Muscle of arm (tissue), 12 donors: Measurements from ENCODE around the gene SHLD1. TPM values are rescaled to one million over a fixed set of nuclear protein-coding genes. Genes with fewer than 3 reads are reported as not detected.

ENCODE experiments used
- DNase-seq: peaks from one replicate; pipeline ENCODE4 v3.0.0-alpha.2; 2013
- polyA plus RNA-seq, 12 donors: library from polyadenylated mRNA; unstranded; fragments of 120-200 nt; gene quantifications; one replicate each; pipeline ENCODE4 v1.2.1, GENCODE V29; 2013; ENCODE audit not compliant: insufficient read length in 12 of 12

Gene SHLD1
- polyA plus RNA-seq, 12 donors: 3.2 to 21.2 (median 7.0) TPM; not detected in 1

DNA sequence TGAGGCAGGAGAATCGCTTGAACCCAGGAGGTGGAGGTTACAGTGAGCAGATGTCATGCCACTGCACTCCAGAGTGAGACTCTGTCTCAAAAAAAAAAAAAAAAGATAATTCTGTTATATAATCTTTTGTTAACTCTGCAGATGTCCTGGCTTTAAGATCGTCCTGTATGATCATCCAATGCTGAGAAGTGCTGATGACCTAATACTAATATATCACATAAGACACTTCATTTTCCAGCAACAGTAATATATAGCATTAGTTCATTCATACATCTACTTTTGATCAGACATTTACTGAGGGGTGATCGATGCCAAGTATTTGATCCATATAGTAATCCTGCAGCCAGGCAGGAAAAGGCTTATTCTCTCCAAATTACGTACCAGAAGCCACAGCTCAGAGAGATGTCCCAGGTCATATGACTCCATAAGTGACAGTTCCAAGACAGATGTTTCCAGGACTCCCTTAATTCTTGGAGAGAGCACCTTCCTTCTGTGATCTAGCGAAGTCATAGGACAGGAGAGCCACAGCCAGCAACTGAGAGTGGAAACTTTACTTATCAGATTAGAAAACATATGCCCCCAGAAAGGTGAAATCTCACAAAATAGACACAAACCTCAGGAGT lies 60.7 kb downstream of the SHLD1 start:
- DNase-seq: no peak

DNA sequence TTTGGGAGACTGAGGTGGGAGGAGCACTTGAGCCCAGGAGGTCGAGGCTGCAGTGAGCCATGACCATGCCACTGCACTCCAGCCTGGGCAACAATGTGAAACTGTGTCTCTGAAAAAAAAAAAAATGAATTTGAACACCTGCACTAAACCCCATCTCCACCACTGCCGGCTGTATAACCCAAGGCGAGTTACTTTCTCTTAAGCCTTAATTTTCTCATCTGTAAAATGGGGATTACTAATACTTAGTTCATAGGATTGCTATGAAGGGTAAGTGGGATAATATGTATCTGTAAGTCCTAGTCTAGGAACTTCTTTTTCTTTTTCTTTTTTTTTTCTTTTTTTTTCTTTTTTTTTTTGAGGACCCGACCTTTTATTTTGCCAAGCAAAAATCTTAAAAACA lies 61.5 kb downstream of the SHLD1 start:
- DNase-seq: no peak

DNA sequence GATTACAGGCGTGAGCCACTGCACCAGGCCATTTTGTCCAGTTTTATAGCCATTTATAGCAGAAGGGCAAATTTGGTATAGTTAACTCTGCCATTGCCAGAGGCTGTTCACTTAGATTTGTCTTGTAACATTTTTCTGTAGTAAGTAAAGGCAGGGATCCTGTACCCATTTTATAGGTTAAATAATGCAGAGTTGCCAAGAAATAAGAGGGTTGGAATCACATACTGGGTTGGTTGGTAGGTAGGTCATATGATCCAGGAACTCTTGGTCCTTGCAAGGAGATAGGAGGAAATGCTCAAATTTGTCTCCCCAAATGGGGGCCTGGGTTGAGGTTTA lies 68.1 kb downstream of the SHLD1 start:
- DNase-seq: no peak

DNA sequence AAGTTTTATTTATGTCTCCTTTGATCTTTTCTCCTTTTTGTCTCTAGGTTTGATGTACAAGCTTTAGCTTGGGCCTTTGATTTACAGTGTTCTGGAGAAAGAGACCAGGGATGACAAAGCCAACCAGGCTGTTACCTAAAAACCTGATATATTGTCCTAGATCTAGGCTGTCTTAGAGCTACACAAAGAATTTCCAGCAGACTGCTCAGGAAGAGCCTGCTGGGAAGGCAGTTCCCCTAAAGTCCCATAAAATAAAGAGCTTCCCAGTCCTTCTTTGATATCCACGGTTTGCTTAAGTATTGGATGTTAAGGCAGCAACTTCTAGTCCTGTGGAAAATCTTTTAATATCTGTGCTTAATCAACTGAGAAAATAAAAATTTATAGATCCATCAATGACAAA lies 70.5 kb downstream of the SHLD1 start:
- no peak for DNase-seq

DNA sequence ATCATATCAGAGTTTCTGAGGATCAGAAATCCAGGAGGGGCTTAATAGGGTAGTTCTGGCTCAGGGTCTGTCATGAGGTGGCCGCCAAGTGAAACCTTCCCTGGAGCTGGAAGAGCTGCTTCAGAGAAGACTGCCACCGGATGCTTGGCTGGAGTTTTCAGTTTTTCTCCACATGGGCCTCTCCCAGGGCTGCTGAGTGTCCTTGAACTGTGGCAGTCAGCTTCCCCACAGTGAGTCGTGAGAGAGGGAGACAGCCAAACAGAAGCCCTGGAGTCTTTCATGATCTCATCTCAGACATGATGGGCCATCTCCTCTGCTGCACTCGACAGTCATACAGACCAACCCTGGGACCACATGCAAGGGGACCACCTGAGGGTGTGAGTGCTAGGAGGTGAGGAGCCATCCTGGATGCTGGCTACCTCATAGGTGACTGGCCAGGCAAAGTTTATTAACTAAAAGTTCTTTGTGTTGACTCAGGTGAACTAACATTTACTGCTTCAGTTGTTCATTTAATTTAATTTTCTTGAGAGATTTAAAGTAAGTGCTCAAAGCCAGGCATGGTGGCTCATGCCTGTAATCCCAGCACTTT lies 71.5 kb downstream of the SHLD1 start:
- no peak for DNase-seq

DNA sequence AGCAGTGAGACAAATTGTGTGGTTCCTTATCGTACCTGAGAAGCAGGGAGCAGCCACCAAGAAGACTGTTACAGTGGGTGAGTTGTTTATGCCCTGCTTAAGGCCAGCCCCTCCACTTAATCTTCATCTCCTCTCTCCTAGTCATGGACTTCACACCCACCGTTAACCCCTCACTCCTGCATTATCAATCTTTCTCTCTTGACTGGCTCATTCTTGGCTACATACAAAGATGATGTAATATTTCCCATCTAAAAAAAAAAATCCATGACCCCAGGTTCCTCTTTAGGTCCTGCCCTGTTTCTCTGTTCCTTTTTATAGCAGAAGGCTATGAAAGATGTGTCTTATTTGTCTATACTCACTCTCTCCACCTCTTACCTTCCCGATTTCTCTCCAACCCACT lies 72.4 kb downstream of the SHLD1 start:
- no peak for DNase-seq

DNA sequence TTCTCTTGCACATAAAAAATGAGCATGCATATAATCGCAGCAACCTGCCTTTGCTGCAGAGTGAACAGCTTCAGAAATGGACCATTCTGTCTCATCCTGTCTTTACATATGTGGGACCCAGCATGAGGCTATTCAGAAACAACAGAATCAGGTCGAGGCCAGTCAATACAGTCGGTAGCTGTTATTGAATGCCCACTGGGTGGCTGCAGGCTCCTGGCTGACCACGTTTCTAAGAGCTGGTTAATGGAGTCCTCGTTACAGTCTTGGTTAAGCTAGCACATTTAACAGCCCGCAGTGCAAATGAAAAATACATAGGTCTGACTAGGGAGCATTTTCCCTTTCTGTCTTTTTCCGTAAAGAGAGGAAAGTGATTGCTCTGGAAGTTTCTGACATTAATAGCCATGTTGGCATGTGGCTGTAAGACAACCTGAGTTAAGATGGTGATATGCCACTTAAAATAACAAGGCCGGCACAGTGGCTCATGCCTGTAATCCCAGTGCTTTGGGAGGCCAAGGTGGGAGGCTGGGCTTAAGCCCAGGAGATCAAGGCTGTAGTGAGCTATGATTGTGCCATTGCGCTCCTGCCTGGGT lies 75.0 kb downstream of the SHLD1 start:
- DNase-seq: no peak

DNA sequence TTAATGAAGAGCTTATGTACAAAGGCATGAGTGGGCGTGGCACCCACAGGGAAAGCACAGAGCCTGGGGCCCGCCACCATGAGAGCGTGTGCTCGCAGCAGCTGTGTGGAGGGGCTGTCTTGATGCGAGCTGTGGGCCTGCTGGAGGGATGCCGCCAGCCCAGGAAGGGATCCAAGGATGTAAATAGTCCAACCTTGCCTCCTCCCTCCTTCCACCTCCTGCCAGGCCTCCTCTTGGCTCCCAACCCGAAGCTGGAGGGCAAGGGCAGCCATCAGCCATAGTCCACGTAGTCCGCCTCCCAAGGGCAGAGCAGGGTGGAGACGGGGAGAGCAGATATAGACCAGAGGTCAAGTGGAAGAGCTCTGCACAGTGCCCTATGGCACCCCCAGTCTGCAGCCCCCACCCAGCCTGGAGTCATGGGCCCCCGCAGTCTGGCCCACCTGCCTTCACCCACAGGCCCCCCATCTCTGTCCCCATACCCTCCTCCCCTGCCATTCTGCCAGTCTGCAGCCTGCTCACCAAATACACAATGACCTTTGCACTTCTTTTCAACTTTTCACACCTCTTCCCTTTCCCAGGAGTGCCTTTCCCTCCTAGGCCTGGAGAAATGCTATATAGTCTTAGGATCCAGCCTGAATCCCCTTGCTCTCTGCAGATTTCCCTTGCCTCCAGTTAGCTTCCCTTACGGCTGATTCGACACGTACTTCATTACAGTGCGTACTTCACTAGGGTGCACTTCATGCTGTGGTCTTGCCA lies 77.1 kb downstream of the SHLD1 start:
- DNase-seq: no peak

DNA sequence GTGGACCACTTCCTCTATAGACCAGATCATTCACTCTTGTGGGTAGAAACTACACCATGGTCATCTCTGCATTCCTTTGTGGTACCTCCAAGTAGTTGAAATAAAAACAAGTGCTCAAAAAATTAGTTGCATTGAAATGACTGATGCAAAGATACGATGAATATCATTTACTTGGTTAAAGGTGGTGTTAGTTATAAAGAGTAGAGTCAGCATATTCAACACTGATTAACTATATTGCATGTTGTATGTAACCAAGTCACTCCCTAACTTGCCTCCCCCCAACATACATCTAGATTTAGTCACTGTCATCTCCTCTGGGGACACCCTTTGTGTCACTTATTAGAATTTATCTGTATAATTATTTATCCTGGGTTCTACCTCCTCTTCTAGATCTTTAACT lies 77.7 kb downstream of the SHLD1 start:
- DNase-seq: no peak

DNA sequence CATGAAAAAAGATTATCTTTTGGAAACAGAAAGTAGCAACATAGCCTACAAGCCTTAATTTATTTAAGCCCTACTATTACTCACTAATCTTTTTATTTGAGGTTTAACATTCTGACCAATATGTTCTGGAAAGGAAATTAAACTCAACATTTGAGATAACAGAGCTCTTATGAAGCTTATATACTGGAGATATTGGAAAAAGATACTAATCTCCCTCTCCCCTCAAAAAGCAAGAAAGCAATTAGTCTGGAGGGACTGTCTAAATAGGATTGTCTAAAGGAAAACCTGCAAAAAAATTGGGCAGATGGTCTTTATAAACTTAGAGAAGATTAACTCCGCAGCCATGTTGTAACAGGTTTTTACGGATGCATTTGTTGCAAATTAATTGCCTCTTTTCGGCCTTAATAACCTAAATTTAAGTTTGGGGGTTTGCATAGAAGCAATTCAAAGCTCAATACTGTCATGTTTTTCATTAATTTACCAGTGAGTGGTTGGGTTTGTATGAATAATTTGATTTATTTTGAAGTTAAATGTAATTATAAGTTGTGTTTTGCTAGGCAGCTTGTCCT lies 79.1 kb downstream of the SHLD1 start:
- no peak for DNase-seq

DNA sequence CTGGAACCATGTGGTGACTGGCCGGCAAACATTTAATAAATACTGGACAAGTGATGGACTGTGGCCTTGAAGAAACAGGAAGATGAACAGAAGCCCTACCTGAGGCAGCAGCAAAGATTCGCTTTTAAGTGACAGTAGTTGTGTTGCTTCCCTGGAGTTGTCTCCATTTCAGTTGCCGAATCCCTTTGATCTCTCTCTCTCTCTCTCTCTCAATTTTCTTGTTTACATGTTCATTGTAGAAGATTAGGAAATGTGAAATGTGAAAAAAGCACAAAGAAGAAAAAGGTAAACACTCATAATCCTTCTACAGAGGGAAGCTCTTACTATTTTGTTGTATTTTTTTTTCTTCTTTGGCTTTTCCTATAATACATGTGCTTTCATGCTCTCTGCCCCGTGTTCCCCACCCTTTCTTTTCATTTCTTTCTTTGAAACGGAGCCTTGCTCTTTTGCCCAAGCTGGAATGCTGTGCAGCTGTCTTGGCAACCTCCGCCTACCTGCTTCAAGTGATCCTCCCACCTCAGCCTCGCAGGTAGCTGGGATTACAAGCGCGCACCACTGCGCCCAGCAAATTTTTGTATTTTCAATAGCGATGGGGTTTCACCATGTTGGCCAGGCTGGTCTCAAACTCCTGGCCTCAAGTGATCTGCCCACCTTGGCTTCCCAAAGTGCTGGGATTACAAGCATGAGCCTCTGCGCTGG lies 81.5 kb downstream of the SHLD1 start:
- DNase-seq: no peak

DNA sequence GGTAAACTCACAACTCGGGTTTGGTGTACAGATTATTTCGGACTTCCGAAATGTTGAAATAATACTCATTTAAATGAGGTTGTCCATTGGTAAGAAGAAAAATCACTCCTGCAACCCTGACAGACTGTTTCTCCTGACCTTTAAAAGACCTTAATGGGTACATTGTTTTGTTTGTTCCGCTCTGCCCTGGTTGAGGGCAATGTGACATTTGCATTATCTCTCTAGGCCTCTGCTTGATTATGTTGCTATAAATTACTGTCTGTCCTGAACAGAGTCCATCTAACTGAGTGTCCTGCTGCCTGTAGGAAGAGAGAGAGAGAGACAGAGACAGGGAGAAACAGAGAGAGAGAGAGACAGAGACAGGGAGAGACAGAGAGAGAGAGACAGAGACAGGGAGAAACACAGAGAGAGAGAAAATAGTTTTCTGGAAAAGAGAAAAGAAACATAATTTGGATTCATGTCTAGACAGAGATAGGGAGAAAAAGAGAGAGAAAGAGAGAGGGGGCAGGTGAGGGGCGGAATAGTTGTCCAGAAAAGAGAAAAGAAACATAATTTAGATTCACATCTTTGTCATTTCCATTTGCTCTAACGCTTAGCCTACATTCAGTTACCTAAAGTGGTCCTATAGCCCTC lies 83.2 kb downstream of the SHLD1 start:
- no peak for DNase-seq

DNA sequence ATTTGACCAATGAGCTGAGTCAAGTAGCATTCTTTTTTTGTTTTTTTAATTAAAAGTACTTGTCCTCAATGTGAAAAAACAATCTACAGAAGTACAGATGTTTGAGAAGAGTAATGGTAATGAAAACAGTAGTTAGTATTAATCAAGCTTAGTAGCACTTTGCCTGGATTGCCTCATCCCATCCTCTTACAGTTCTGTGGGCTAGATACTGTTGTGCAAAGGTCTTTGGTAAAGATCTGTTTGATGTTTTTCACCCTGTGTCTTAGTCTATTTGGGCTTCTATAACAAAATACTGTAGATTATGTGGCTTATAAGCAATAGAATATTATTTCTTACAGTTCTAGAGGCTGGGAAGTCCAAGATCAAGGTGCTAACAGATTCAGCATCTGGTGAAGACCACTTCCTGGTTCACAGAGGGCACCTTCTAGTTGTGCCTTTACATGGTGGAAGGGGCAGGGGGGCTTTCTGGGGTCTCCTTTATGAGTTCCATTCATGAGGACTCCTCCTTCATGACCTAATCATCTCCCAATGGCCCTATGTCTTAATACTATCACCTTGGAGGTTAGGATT lies 84.3 kb downstream of the SHLD1 start:
- DNase-seq: no peak

DNA sequence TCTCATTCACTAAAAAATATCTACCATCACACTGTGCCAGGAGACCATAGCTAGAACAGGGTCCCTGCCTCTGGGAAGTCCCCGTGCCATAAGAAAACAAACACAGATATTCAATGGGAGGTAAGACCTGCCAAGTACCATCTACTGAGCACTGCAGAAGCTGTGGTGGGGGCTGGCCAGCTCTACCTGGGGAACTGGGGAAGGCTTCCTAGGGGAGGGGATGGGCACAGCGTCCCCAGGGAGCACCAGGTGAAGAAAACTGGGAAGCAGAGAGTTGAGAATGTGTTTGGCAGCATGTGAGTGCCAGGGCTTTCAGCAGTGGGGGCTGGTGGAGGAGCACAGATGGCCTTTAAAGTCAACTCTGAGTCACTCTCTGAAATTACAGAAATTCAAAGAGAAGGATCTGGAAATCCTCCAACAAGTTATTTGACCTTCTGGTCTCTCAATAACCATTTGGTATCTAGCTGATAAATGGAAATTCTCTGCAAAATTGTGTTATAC lies 85.2 kb downstream of the SHLD1 start:
- DNase-seq: no peak

DNA sequence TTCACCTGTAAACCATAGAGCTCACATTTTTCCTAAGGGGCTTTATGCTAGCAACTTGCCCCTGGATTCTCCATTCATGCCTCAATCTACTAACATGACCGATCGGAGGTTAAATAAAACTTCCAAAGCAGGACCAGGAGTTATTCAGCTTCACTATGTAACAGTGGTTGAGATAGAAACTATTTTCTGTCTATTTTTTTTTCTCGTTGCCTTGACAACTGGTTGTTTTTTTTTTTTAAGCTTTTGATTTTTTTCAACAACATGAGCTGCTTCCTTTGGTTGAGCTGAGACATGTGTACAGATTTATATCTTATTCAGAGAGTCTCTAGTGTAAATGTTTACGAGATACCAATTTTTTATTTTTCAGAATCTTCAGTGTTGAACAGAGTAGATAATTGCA lies 85.7 kb downstream of the SHLD1 start:
- peak; percentile 43 for DNase-seq

DNA sequence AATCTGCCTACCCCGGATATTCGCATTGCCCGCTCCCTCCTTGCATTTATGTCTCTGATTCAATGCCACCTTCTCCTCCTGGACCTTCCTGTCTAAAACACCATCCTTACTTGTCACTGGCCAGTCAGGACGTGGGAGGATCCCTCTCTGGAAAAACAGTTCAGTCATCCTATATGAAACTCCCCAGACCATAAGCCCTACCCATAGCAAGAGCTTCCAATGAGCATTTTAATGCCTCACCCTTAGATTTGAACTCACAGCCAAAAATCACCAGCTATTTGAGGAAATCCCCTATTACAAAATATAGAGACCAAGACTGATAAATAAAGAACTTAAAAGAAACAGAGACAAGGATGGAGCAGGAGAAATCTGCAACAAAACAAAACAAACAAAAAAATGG lies 86.4 kb downstream of the SHLD1 start:
- DNase-seq: no peak

DNA sequence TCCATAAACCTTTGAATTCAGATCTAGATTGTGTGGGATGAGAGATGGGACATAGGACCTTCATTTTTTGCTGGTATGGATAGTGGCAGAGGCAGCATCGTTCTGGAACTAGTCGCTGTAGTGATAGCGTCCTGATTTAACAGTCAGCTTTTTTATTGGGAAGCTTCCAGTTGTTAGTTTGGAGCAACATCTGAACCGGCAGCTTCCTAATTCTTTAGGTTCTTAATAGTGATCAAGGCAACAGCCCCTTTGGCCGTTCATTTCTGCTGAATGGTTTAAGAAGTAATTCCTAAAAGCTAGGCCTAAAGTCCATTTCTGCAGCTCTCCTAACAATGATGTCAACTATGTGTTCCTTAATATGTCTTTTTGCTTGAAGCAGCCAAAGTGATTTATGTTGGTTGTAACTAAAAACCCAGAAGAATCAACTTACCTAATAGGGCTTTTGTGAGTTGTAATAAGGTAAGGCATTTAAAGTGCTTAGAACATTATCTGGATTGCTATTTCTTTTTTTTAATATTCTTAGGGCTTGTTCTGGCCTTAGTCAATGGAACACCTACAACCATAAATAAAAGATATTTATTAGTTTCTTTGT lies 90.3 kb downstream of the SHLD1 start:
- no peak for DNase-seq

DNA sequence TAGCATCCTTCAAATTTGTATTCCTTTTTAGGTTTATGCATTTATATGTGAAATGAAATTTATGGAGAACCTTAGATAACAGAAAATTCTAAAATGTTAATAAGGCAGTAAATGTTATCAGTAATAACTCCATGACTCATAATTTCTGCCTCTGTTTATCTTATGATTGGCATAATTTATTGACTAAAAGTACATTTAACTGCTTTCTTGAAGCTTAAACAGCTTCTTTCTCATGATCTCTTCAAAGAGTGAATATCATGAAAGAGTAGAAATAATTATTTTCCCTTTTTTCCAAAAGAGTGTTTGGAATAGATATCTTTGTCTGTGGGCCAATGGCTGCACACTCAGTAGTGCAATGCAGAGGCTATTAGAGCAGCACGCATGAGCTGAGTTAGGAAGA lies 91.3 kb downstream of the SHLD1 start:
- no peak for DNase-seq

DNA sequence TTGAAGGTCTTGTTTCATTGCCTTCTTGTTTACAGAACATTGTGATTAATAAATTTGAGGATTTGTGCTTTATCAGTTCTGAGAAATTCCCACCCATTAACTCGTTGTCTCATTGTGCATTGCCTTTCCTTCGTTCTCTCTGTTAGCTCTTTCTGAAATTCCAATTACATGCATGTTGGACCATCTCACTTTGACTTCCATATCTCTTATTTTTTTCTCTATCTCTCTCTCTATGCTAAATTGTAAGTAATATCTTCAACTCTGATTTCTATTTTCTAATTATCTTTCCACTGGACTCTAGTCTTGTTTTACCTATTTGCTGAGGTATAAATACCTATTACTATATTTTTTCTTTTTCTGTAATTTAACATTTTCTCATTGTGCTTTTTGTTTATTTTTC lies 92.3 kb downstream of the SHLD1 start:
- DNase-seq: no peak

DNA sequence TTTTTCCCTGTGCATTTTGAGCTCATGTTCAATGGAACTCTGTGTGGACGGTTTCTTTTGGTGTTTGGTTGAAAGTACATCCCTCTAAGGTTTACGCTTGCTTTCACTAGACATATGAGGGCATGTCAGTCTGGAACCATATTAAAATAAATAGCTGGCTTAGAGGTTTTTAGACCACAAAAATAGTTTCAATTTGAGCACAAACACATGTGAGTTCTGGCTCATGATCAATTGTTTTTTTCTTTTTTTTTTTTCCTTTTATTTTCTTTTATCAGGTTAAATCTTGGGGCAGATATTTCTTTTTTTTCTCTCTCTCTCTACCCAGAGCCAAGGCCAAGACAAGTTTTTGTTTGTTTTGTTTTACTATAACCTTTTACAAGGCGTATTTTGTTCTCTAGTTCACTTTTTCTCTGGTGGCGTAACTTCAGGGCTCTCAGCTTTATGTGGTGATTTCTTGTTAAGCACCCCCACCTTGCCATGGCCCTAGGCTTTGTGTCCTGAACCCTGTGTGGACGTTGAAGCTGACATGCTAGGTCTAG lies 92.9 kb downstream of the SHLD1 start:
- no peak for DNase-seq
